ENCODE measurements around the gene DAD1. TPM values are rescaled to one million over a fixed set of nuclear protein-coding genes. Genes with fewer than 3 reads are reported as not detected.

DAD1 gene
- total RNA-seq, 2 experiments from 2014 or later: 265 to 302 TPM

GRCh38 chr14:22531451-22532344, 57.3 kb downstream of the DAD1 start:
- H3K36me3 Mint-ChIP-seq (ENCODE audit: low read depth): peaks cover 92% of the 10 kb centered on the region
- no peaks in the 10 kb centered on the region for H3K27me3 Mint-ChIP-seq
- DNase-seq (peak; percentile 60), ATAC-seq (peak; percentile 70)
- peaks cover 87% of the 10 kb centered on the region for H3K4me1 Mint-ChIP-seq
- H3K4me3 Mint-ChIP-seq: peak overlapping the region; percentile 84
- ChIA-PET POLR2A (interaction anchor here (0.6 to 3.6 kb wide), 16 partner anchors 9 to 553 kb away, joined by 3 to 29 read pairs (median 4); partner anchors contain the start of gene DAD1), CTCF (interaction anchor here (0.5 to 4.9 kb wide), 27 partner anchors 11 to 891 kb away, joined by 3 to 39 read pairs (median 5); no protein-coding TSS in a partner anchor)
- intact Hi-C loops (cut with DNase I, micrococcal nuclease): loop anchor here (1.0 to 5.0 kb wide), 6 partner anchors 9 to 664 kb away; no protein-coding TSS in a partner anchor
- no peaks in the 10 kb centered on the region for H3K9me3 Mint-ChIP-seq (ENCODE audit: low read depth)
- H3K27ac Mint-ChIP-seq: peak overlapping the region; percentile 100

GRCh38 chr14:22530127-22530526, 58.9 kb downstream of the DAD1 start:
- intact Hi-C loops (cut with DNase I, micrococcal nuclease): loop anchor here (2.0 to 5.0 kb wide), 4 partner anchors 23 to 663 kb away; no protein-coding TSS in a partner anchor
- Mint-ChIP-seq H3K4me3 (peak overlapping the region; percentile 84), H3K27ac (peak overlapping the region; percentile 97), H3K4me1 (peaks cover 89% of the 10 kb centered on the region), H3K27me3 (no peaks in the 10 kb centered on the region), H3K36me3 (ENCODE audit: low read depth) (peaks cover 94% of the 10 kb centered on the region), H3K9me3 (ENCODE audit: low read depth) (no peaks in the 10 kb centered on the region)
- ChIA-PET CTCF (interaction anchor here (1.3 to 4.0 kb wide), 10 partner anchors 9 to 669 kb away, joined by 4 to 39 read pairs (median 6); no protein-coding TSS in a partner anchor), POLR2A (interaction anchor here (3.6 kb wide), 1 partner anchor 26 kb away, joined by 29 read pairs; no protein-coding TSS in a partner anchor)
- no peak for ATAC-seq
- DNase-seq: peak; percentile 5

GRCh38 chr14:22526744-22527143, 62.3 kb downstream of the DAD1 start:
- DNase-seq: peak; percentile 8
- intact Hi-C loops (cut with DNase I, micrococcal nuclease): loop anchor here in 1 of 2 experiments (10.0 kb wide), 3 partner anchors 402 to 1262 kb away; partner anchors contain the start of gene HNRNPC
- no peak for ATAC-seq
- ChIA-PET CTCF (interaction anchor here (1.3 to 4.4 kb wide), 7 partner anchors 10 to 44 kb away, joined by 3 to 17 read pairs (median 7); no protein-coding TSS in a partner anchor), POLR2A (interaction anchor here (0.6 to 1.7 kb wide), 4 partner anchors 13 to 510 kb away, joined by 3 to 7 read pairs (median 4); no protein-coding TSS in a partner anchor)
- Mint-ChIP-seq H3K27me3 (no peaks in the 10 kb centered on the region), H3K4me3 (peak overlapping the region; percentile 84), H3K9me3 (ENCODE audit: low read depth) (no peaks in the 10 kb centered on the region), H3K27ac (peak overlapping the region; percentile 97), H3K4me1 (peaks cover 87% of the 10 kb centered on the region), H3K36me3 (ENCODE audit: low read depth) (peaks cover 95% of the 10 kb centered on the region)

GRCh38 chr14:22526218-22526617, 62.8 kb downstream of the DAD1 start:
- Mint-ChIP-seq H3K36me3 (ENCODE audit: low read depth) (peaks cover 95% of the 10 kb centered on the region), H3K4me3 (peak overlapping the region; percentile 84), H3K4me1 (peaks cover 87% of the 10 kb centered on the region), H3K9me3 (ENCODE audit: low read depth) (no peaks in the 10 kb centered on the region), H3K27ac (peak overlapping the region; percentile 97), H3K27me3 (no peaks in the 10 kb centered on the region)
- peak; percentile 34 for ATAC-seq
- intact Hi-C loops (cut with DNase I, micrococcal nuclease): loop anchor here in 1 of 2 experiments (10.0 kb wide), 3 partner anchors 401 to 1261 kb away; partner anchors contain the start of gene HNRNPC
- ChIA-PET POLR2A (interaction anchor here (0.6 to 1.7 kb wide), 3 partner anchors 13 to 30 kb away, joined by 3 to 7 read pairs (median 4); no protein-coding TSS in a partner anchor), CTCF (interaction anchor here (0.6 to 4.4 kb wide), 9 partner anchors 9 to 44 kb away, joined by 3 to 17 read pairs (median 5); no protein-coding TSS in a partner anchor)
- peak; percentile 32 for DNase-seq

- ATAC-seq (no peak), DNase-seq (no peak)
- H3K4me3 Mint-ChIP-seq: peak overlapping the region; percentile 84
- ChIA-PET CTCF (interaction anchor here (0.6 to 4.4 kb wide), 14 partner anchors 8 to 620 kb away, joined by 3 to 17 read pairs (median 4); no protein-coding TSS in a partner anchor), POLR2A (interaction anchor here (0.7 to 1.2 kb wide), 6 partner anchors 10 to 699 kb away, joined by 3 to 6 read pairs (median 4); no protein-coding TSS in a partner anchor)
- H3K9me3 Mint-ChIP-seq (ENCODE audit: low read depth): no peaks in the 10 kb centered on the region
- no peaks in the 10 kb centered on the region for H3K27me3 Mint-ChIP-seq
- peaks cover 89% of the 10 kb centered on the region for H3K4me1 Mint-ChIP-seq
- peak overlapping the region; percentile 97 for H3K27ac Mint-ChIP-seq
- intact Hi-C loops (cut with DNase I, micrococcal nuclease): loop anchor here in 1 of 2 experiments (5.0 to 10.0 kb wide), 4 partner anchors 33 to 1260 kb away; partner anchors contain the start of gene HNRNPC
- peaks cover 97% of the 10 kb centered on the region for H3K36me3 Mint-ChIP-seq (ENCODE audit: low read depth)
Measured at GRCh38 chr14:22524784-22525161, 64.3 kb downstream of the DAD1 start.

- ChIA-PET POLR2A (interaction anchor here (0.6 to 1.2 kb wide), 8 partner anchors 9 to 527 kb away, joined by 3 to 6 read pairs (median 3); no protein-coding TSS in a partner anchor), CTCF (interaction anchor here (0.7 to 4.4 kb wide), 13 partner anchors 7 to 619 kb away, joined by 3 to 17 read pairs (median 5); no protein-coding TSS in a partner anchor)
- Mint-ChIP-seq H3K4me3 (peak overlapping the region; percentile 84), H3K9me3 (ENCODE audit: low read depth) (no peaks in the 10 kb centered on the region), H3K4me1 (peaks cover 90% of the 10 kb centered on the region), H3K36me3 (ENCODE audit: low read depth) (peaks cover 97% of the 10 kb centered on the region), H3K27me3 (no peaks in the 10 kb centered on the region), H3K27ac (peak overlapping the region; percentile 97)
- ATAC-seq (no peak), DNase-seq (peak; percentile 9)
- intact Hi-C loops (cut with DNase I, micrococcal nuclease): loop anchor here in 1 of 2 experiments (5.0 to 10.0 kb wide), 4 partner anchors 33 to 1259 kb away; partner anchors contain the start of gene HNRNPC
Measured at GRCh38 chr14:22524115-22524783, 64.8 kb downstream of the DAD1 start.

GRCh38 chr14:22523283-22523682, 65.7 kb downstream of the DAD1 start:
- DNase-seq (no peak), ATAC-seq (no peak)
- intact Hi-C loops (cut with DNase I, micrococcal nuclease): loop anchor here in 1 of 2 experiments (5.0 to 10.0 kb wide), 4 partner anchors 34 to 1258 kb away; partner anchors contain the start of gene HNRNPC
- no peaks in the 10 kb centered on the region for H3K9me3 Mint-ChIP-seq (ENCODE audit: low read depth)
- H3K4me1 Mint-ChIP-seq: peaks cover 86% of the 10 kb centered on the region
- H3K36me3 Mint-ChIP-seq (ENCODE audit: low read depth): peaks cover 97% of the 10 kb centered on the region
- ChIA-PET CTCF (interaction anchor here (0.6 to 5.4 kb wide), 5 partner anchors 9 to 676 kb away, joined by 3 to 32 read pairs (median 5); no protein-coding TSS in a partner anchor), POLR2A (interaction anchor here (0.8 to 1.7 kb wide), 3 partner anchors 10 to 33 kb away, joined by 3 to 6 read pairs (median 5); no protein-coding TSS in a partner anchor)
- no peaks in the 10 kb centered on the region for H3K27me3 Mint-ChIP-seq
- peak overlapping the region; percentile 84 for H3K4me3 Mint-ChIP-seq
- H3K27ac Mint-ChIP-seq: peak overlapping the region; percentile 97

- DNase-seq (no peak), ATAC-seq (no peak)
- POLR2A ChIA-PET: interaction anchor here (0.7 to 2.0 kb wide), 6 partner anchors 9 to 67 kb away, joined by 3 to 6 read pairs (median 4); partner anchors contain the start of gene DAD1
- CTCF ChIA-PET: interaction anchor here (1.0 to 5.4 kb wide), 6 partner anchors 9 to 534 kb away, joined by 3 to 32 read pairs (median 4); no protein-coding TSS in a partner anchor
- H3K27ac Mint-ChIP-seq: peak overlapping the region; percentile 97
- H3K4me3 Mint-ChIP-seq: peak overlapping the region; percentile 84
- no peaks in the 10 kb centered on the region for H3K27me3 Mint-ChIP-seq
- no peaks in the 10 kb centered on the region for H3K9me3 Mint-ChIP-seq (ENCODE audit: low read depth)
- H3K4me1 Mint-ChIP-seq: peaks cover 89% of the 10 kb centered on the region
- H3K36me3 Mint-ChIP-seq (ENCODE audit: low read depth): peaks cover 99% of the 10 kb centered on the region
- intact Hi-C loops (cut with DNase I, micrococcal nuclease): loop anchor here in 1 of 2 experiments (1.0 to 10.0 kb wide), 5 partner anchors 9 to 1258 kb away; partner anchors contain the start of gene HNRNPC
Measured at GRCh38 chr14:22522466-22522957, 66.5 kb downstream of the DAD1 start.

GRCh38 chr14:22521449-22522239, 67.4 kb downstream of the DAD1 start:
- no peak for ATAC-seq
- Mint-ChIP-seq H3K4me3 (peak overlapping the region; percentile 84), H3K9me3 (ENCODE audit: low read depth) (no peaks in the 10 kb centered on the region), H3K36me3 (ENCODE audit: low read depth) (peaks cover 99% of the 10 kb centered on the region), H3K4me1 (peaks cover 89% of the 10 kb centered on the region), H3K27ac (peak overlapping the region; percentile 97), H3K27me3 (no peaks in the 10 kb centered on the region)
- no peak for DNase-seq
- ChIA-PET POLR2A (interaction anchor here (1.7 to 2.0 kb wide), 3 partner anchors 8 to 34 kb away, joined by 4 to 6 read pairs (median 5); no protein-coding TSS in a partner anchor), CTCF (interaction anchor here (0.8 to 5.4 kb wide), 7 partner anchors 10 to 1142 kb away, joined by 3 to 32 read pairs (median 4); no protein-coding TSS in a partner anchor)
- intact Hi-C loops (cut with DNase I, micrococcal nuclease): loop anchor here in 1 of 2 experiments (1.0 to 10.0 kb wide), 6 partner anchors 10 to 1257 kb away; partner anchors contain the start of gene HNRNPC
